SK-N-SH treated with all-trans-retinoic acid at 6 μM for 48 hours (cell line): ENCODE data around the gene BLVRB.

ENCODE experiments used
- ATAC-seq: fragments of 200-7000 bp; cut with Tn5 transposase; 3 replicates; pipeline ENCODE4 v1.9.1; 2020; ENCODE audit warnings: mild to moderate bottlenecking, moderate library complexity
- ARNTL ChIP-seq: fragments of 450-650 bp; formaldehyde crosslinking; IDR thresholded peaks from 2 replicates; pipeline ENCODE4 v1.5.0; 2020; ENCODE audit warnings: low read depth, mild to moderate bottlenecking, moderate library complexity, borderline replicate concordance
- BACH2 ChIP-seq: fragments of 250-450 bp; sonication (Bioruptor Pico); IDR thresholded peaks from 2 replicates; pipeline ENCODE4 v1.9.0; 2021; ENCODE audit warnings: mild to moderate bottlenecking, borderline replicate concordance
- CREB5 ChIP-seq: fragments of 250-450 bp; sonication (Bioruptor Pico); IDR thresholded peaks from 2 replicates; pipeline ENCODE4 v1.5.1; 2020; ENCODE audit warnings: low read depth, mild to moderate bottlenecking, moderate library complexity
- CSDC2 ChIP-seq: fragments of 250-450 bp; sonication (Bioruptor Pico); IDR thresholded peaks from 2 replicates; pipeline ENCODE4 v1.5.0; 2020; ENCODE audit warnings: mild to moderate bottlenecking, moderate library complexity
- CSRNP3 ChIP-seq: fragments of 250-450 bp; sonication (Bioruptor Pico); IDR thresholded peaks from 2 replicates; pipeline ENCODE4 v1.5.1; 2021; ENCODE audit warnings: mild to moderate bottlenecking, moderate library complexity
- ESRRG ChIP-seq: fragments of 250-450 bp; sonication (Bioruptor Pico); IDR thresholded peaks from 2 replicates; pipeline ENCODE4 v1.6.1; 2021; ENCODE audit warnings: mild to moderate bottlenecking
- GLIS3 ChIP-seq: fragments of 250-450 bp; sonication (Bioruptor Pico); IDR thresholded peaks from 2 replicates; pipeline ENCODE4 v1.5.0; 2020; ENCODE audit warnings: mild to moderate bottlenecking, moderate library complexity
- OSR1 ChIP-seq: fragments of 250-450 bp; sonication (Bioruptor Pico); IDR thresholded peaks from 2 replicates; pipeline ENCODE4 v1.8.0; 2022; ENCODE audit warnings: moderate library complexity, mild to moderate bottlenecking, inconsistent platforms
- PPARA ChIP-seq: fragments of 250-450 bp; sonication (Bioruptor Pico); IDR thresholded peaks from 2 replicates; pipeline ENCODE4 v1.5.0; 2020; ENCODE audit warnings: mild to moderate bottlenecking, borderline replicate concordance
- RARB ChIP-seq: fragments of 250-450 bp; sonication (Bioruptor Pico); IDR thresholded peaks from 2 replicates; pipeline ENCODE4 v1.8.0; 2021; ENCODE audit warnings: mild to moderate bottlenecking, moderate library complexity
- SNAI2 ChIP-seq: fragments of 250-450 bp; sonication (Bioruptor Pico); IDR thresholded peaks from 2 replicates; pipeline ENCODE4 v1.5.0; 2020; ENCODE audit warnings: mild to moderate bottlenecking, moderate library complexity
- TCF4 ChIP-seq: fragments of 250-450 bp; sonication (Bioruptor Pico); IDR thresholded peaks from 2 replicates; pipeline ENCODE4 v1.8.0; 2021; ENCODE audit warnings: mild to moderate bottlenecking, moderate library complexity, borderline replicate concordance
- TOX ChIP-seq: fragments of 250-450 bp; sonication (Bioruptor Pico); IDR thresholded peaks from 2 replicates; pipeline ENCODE4 v1.8.0; 2021; ENCODE audit warnings: mild to moderate bottlenecking, moderate library complexity, borderline replicate concordance
- TSHZ2 ChIP-seq: fragments of 250-450 bp; sonication (Bioruptor Pico); IDR thresholded peaks from 2 replicates; pipeline ENCODE4 v1.5.0; 2020; ENCODE audit warnings: mild to moderate bottlenecking, moderate library complexity
- ZC3H10 ChIP-seq: fragments of 250-450 bp; sonication (Bioruptor Pico); IDR thresholded peaks from 2 replicates; pipeline ENCODE4 v1.5.1; 2021; ENCODE audit warnings: mild to moderate bottlenecking, moderate library complexity
- ZFP3 ChIP-seq: fragments of 250-450 bp; sonication (Bioruptor Pico); IDR thresholded peaks from 2 replicates; pipeline ENCODE4 v1.5.0; 2020; ENCODE audit warnings: mild to moderate bottlenecking, moderate library complexity
- ZFP30 ChIP-seq: fragments of 450-650 bp; formaldehyde crosslinking; IDR thresholded peaks from 2 replicates; pipeline ENCODE4 v1.5.0; 2022; ENCODE audit warnings: mild to moderate bottlenecking, moderate library complexity
- ZNF565 ChIP-seq: fragments of 450-650 bp; formaldehyde crosslinking; conservative IDR thresholded peaks from 2 replicates; pipeline ENCODE4 v1.5.0; 2020; ENCODE audit warnings: low read depth, mild to moderate bottlenecking, moderate library complexity
- ZNF70 ChIP-seq: fragments of 450-650 bp; formaldehyde crosslinking; IDR thresholded peaks from 2 replicates; pipeline ENCODE4 v1.5.0; 2020; ENCODE audit warnings: mild to moderate bottlenecking, moderate library complexity
- ZNF8 ChIP-seq: fragments of 450-650 bp; formaldehyde crosslinking; IDR thresholded peaks from 2 replicates; pipeline ENCODE4 v1.5.0; 2020; ENCODE audit warnings: mild to moderate bottlenecking, moderate library complexity
- TF ChIP-seq, protein P1 (sequence below): fragments of 250-450 bp; sonication (Bioruptor Pico); IDR thresholded peaks from 2 replicates; pipeline ENCODE4 v1.8.0; 2020; ENCODE audit warnings: mild to moderate bottlenecking, moderate library complexity, borderline replicate concordance

Gene BLVRB

DNA sequence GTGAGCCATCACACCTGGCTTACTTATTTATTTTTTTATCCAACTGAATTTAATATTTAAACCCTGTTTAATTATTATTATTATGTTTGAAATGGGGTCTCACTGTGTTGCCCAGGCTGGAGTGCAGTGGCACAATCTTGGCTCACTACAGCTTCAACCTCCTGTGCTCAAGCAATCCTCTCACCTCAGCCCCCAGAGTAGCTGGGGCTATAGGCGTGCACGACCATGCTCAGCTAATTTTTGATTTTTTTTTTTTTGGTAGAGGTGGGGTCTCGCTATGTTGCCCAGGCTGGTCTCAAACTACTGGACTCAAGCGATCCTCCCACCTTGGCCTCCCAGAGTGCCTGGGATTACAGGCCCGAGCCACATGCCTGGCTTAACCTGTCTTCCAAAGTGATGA lies 33.8 kb upstream of the BLVRB start:
- TF ChIP-seq ZNF8 = no peak
- no peak for TF ChIP-seq TCF4
- no peak for TF ChIP-seq ZC3H10 (CRISPR knock-in tag)
- TF ChIP-seq OSR1 (CRISPR knock-in tag) = no peak
- TF ChIP-seq ZFP30 (CRISPR knock-in tag) = no peak
- no peak for TF ChIP-seq ZNF565
- no peak for TF ChIP-seq TSHZ2 (CRISPR knock-in tag)
- TF ChIP-seq SNAI2 (CRISPR knock-in tag) = no peak
- no peak for TF ChIP-seq ZNF70 (CRISPR knock-in tag)
- no peak for TF ChIP-seq PPARA (CRISPR knock-in tag)
- no peak for TF ChIP-seq CSRNP3 (CRISPR knock-in tag)
- no peak for TF ChIP-seq ARNTL (CRISPR knock-in tag)
- TF ChIP-seq ESRRG (CRISPR knock-in tag) = no peak
- TF ChIP-seq BACH2 (CRISPR knock-in tag) = no peak
- TF ChIP-seq, protein P1, sequence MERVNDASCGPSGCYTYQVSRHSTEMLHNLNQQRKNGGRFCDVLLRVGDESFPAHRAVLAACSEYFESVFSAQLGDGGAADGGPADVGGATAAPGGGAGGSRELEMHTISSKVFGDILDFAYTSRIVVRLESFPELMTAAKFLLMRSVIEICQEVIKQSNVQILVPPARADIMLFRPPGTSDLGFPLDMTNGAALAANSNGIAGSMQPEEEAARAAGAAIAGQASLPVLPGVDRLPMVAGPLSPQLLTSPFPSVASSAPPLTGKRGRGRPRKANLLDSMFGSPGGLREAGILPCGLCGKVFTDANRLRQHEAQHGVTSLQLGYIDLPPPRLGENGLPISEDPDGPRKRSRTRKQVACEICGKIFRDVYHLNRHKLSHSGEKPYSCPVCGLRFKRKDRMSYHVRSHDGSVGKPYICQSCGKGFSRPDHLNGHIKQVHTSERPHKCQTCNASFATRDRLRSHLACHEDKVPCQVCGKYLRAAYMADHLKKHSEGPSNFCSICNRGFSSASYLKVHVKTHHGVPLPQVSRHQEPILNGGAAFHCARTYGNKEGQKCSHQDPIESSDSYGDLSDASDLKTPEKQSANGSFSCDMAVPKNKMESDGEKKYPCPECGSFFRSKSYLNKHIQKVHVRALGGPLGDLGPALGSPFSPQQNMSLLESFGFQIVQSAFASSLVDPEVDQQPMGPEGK (CRISPR knock-in tag) = no peak
- no peak for TF ChIP-seq CSDC2 (CRISPR knock-in tag)
- ATAC-seq = no peak

DNA sequence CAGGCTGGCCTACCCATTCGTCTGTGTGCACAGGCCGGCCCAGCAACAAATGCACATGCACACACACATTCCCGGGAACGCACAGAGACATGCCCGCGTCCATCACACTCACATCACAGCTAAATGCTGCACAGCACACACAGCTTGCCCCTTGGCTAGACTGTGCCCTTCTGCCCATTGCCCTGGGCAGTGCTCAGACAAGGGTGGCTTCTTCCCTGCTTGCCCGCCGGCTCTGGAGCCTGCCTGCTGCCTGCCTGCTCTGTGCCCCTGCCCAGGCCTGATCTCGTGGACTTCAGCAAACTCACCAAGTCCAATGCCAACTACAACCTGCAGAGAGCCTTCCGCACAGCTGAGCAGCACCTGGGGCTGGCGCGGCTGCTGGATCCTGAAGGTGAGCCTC lies 31.7 kb upstream of the BLVRB start:
- ATAC-seq = no peak; the same call in 2 of the 3 replicates
- no peak for TF ChIP-seq ARNTL (CRISPR knock-in tag)
- TF ChIP-seq ZNF70 (CRISPR knock-in tag) = no peak
- no peak for TF ChIP-seq CREB5 (CRISPR knock-in tag)
- no peak for TF ChIP-seq ZFP3
- no peak for TF ChIP-seq CSDC2 (CRISPR knock-in tag)
- no peak for TF ChIP-seq ZNF565
- no peak for TF ChIP-seq CSRNP3 (CRISPR knock-in tag)
- TF ChIP-seq TCF4 = no peak
- TF ChIP-seq ZNF8 = no peak
- no peak for TF ChIP-seq PPARA (CRISPR knock-in tag)
- TF ChIP-seq, protein P1 (CRISPR knock-in tag) = no peak
- TF ChIP-seq TOX (CRISPR knock-in tag) = no peak
- TF ChIP-seq TSHZ2 (CRISPR knock-in tag) = no peak
- no peak for TF ChIP-seq RARB (CRISPR knock-in tag)
- no peak for TF ChIP-seq ESRRG (CRISPR knock-in tag)
- no peak for TF ChIP-seq GLIS3 (CRISPR knock-in tag)
